Ishikawa (cell line): ENCODE data around the gene EHD4.

Source experiments
- CEBPB ChIP-seq: IDR thresholded peaks from 2 replicates; pipeline ENCODE4 v1.6.1; 2012
- CREB1 ChIP-seq: IDR thresholded peaks from 2 replicates; pipeline ENCODE4 v1.6.1; 2012; ENCODE audit warnings: low read depth
- EGR1 ChIP-seq: IDR thresholded peaks from 2 replicates; pipeline ENCODE4 v1.6.1; 2012
- EP300 ChIP-seq: IDR thresholded peaks from 2 replicates; pipeline ENCODE4 v1.6.1; 2012; ENCODE audit warnings: borderline replicate concordance
- FOXM1 ChIP-seq: IDR thresholded peaks from 2 replicates; pipeline ENCODE4 v1.6.1; 2012; ENCODE audit warnings: low read depth, borderline replicate concordance
- NFIC ChIP-seq: IDR thresholded peaks from 2 replicates; pipeline ENCODE4 v1.6.1; 2012
- RAD21 ChIP-seq: IDR thresholded peaks from 2 replicates; pipeline ENCODE4 v1.6.1; 2012; ENCODE audit warnings: low read depth
- TAF1 ChIP-seq: IDR thresholded peaks from 2 replicates; pipeline ENCODE4 v1.6.1; 2012; ENCODE audit warnings: low read depth, mild to moderate bottlenecking
- TCF12 ChIP-seq: IDR thresholded peaks from 2 replicates; pipeline ENCODE4 v1.6.1; 2012; ENCODE audit warnings: low read depth
- TEAD4 ChIP-seq: IDR thresholded peaks from 2 replicates; pipeline ENCODE4 v1.6.1; 2012
- YY1 ChIP-seq: IDR thresholded peaks from 2 replicates; pipeline ENCODE4 v1.6.1; 2012; ENCODE audit warnings: low read depth
- ZBTB7A ChIP-seq: IDR thresholded peaks from 2 replicates; pipeline ENCODE4 v1.6.1; 2012; ENCODE audit warnings: low read depth
- TF ChIP-seq, protein P1 (sequence below): IDR thresholded peaks from 2 replicates; pipeline ENCODE4 v1.6.1; 2012
- TF ChIP-seq, protein P2 (sequence below): IDR thresholded peaks from 2 replicates; pipeline ENCODE4 v1.6.1; 2012
- TF ChIP-seq, protein P3 (sequence below): IDR thresholded peaks from 2 replicates; pipeline ENCODE4 v1.6.1; 2012; ENCODE audit warnings: low read depth, mild to moderate bottlenecking

Gene EHD4

DNA sequence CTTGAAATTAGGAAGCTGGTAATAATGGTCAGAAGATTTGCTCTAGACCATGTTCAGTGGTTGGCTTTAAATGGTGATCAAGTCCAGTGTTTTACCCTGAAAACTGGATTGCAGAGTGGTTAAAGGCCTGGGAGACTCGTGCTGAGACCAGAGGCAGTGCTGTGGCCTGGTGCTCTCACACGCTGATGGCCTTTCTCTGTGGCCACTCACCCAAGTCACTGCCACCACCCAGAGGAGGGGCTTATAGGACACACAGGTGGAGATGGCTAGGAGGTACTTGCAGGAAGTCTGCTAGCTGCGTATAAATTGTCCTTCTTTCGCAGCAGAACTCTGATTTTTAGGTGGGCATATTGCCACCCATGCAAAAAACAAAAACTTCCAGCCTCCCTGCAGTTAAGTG lies 6.2 kb upstream of the EHD4 start:
- TF ChIP-seq CREB1 (no peak), RAD21 (no peak), NFIC (no peak), EP300 (no peak), FOXM1 (no peak), YY1 (no peak)
- TF ChIP-seq, protein P1, sequence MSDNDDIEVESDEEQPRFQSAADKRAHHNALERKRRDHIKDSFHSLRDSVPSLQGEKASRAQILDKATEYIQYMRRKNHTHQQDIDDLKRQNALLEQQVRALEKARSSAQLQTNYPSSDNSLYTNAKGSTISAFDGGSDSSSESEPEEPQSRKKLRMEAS: no peak

DNA sequence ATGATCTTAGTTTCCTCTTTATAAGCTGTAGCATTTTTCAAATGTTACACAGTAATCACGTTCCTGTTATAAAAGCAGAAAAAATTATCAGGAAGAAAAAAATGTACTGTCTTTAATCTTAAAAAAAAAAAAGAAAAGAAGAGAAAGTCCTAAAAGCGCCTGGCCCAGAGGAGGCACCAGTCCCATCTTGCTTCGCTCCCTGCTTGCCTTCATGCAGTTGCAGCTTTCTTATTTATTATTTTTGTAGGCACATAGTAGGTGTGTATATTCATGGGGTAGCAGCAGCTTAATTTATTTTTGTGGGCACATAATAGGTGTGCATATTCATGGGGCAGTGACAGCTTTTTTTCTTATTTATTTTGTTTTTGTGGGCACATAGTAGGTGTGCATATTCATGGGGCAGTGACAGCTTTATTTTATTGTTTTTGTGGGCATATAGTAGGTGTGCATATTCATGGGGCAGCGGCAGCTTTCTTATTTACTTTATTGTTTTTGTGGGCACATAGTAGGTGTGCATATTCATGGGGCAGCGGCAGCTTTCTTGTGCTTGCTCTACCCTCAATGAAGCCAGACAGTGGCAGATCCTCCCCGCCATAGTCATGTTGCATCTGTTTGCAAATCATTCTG lies 5.5 kb upstream of the EHD4 start:
- no peak for TF ChIP-seq RAD21
- no peak for TF ChIP-seq EP300
- TF ChIP-seq TCF12: no peak
- no peak for TF ChIP-seq CEBPB
- TF ChIP-seq, protein P2, sequence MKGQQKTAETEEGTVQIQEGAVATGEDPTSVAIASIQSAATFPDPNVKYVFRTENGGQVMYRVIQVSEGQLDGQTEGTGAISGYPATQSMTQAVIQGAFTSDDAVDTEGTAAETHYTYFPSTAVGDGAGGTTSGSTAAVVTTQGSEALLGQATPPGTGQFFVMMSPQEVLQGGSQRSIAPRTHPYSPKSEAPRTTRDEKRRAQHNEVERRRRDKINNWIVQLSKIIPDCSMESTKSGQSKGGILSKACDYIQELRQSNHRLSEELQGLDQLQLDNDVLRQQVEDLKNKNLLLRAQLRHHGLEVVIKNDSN: no peak
- TF ChIP-seq TEAD4: no peak
- no peak for TF ChIP-seq TAF1
- TF ChIP-seq CREB1: no peak
- no peak for TF ChIP-seq NFIC
- no peak for TF ChIP-seq FOXM1

DNA sequence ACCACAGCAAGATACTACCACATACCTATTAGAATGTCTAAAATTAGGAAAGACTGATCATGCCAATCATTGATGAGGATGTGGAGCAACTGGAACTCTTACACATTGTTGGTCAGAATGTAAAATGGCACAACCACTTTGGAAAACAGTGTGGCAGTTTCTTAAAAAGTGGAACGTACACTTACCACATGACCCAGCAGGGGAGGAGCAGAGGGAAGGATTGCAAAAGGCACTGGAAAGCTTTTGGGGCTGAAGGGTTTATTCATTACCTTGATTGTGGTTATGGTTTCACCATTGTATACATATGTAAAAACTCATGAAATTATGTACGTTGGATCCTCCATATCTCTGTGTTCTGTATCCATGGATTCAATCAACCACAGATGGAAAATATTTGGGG lies 3.3 kb upstream of the EHD4 start:
- TF ChIP-seq TEAD4: no peak
- no peak for TF ChIP-seq TAF1
- TF ChIP-seq YY1: no peak
- no peak for TF ChIP-seq TCF12
- TF ChIP-seq FOXM1: no peak
- TF ChIP-seq, protein P3, sequence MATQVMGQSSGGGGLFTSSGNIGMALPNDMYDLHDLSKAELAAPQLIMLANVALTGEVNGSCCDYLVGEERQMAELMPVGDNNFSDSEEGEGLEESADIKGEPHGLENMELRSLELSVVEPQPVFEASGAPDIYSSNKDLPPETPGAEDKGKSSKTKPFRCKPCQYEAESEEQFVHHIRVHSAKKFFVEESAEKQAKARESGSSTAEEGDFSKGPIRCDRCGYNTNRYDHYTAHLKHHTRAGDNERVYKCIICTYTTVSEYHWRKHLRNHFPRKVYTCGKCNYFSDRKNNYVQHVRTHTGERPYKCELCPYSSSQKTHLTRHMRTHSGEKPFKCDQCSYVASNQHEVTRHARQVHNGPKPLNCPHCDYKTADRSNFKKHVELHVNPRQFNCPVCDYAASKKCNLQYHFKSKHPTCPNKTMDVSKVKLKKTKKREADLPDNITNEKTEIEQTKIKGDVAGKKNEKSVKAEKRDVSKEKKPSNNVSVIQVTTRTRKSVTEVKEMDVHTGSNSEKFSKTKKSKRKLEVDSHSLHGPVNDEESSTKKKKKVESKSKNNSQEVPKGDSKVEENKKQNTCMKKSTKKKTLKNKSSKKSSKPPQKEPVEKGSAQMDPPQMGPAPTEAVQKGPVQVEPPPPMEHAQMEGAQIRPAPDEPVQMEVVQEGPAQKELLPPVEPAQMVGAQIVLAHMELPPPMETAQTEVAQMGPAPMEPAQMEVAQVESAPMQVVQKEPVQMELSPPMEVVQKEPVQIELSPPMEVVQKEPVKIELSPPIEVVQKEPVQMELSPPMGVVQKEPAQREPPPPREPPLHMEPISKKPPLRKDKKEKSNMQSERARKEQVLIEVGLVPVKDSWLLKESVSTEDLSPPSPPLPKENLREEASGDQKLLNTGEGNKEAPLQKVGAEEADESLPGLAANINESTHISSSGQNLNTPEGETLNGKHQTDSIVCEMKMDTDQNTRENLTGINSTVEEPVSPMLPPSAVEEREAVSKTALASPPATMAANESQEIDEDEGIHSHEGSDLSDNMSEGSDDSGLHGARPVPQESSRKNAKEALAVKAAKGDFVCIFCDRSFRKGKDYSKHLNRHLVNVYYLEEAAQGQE: no peak
- TF ChIP-seq CREB1: no peak
- TF ChIP-seq EP300: no peak
- no peak for TF ChIP-seq CEBPB
- TF ChIP-seq NFIC: no peak
- TF ChIP-seq, protein P1: no peak
- TF ChIP-seq, protein P2: no peak
- no peak for TF ChIP-seq EGR1
- TF ChIP-seq RAD21: no peak
- no peak for TF ChIP-seq ZBTB7A

DNA sequence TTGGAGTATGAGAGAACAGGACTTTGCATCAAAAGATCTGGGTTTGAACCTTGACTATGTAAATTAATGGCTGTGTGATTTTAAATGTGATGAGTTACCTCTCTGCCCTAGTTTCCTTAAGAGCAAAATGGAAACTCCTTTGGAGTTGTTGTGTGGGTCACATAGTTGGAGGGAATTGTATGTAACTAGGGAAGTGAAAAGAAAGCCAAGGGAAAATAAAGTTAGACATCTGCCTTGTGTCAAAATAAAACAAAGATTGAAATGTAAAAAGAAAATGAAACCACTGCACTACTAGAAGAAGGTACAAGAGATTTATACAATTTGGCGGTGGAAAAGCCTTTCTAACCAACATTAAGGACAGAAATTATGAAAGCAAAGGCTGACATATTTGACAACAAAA lies 1.7 kb upstream of the EHD4 start:
- TF ChIP-seq CREB1 (no peak), TCF12 (no peak), ZBTB7A (no peak), YY1 (no peak), TAF1 (no peak), FOXM1 (no peak), RAD21 (no peak), EP300 (no peak), NFIC (no peak), TEAD4 (no peak), EGR1 (no peak), CEBPB (no peak)
- TF ChIP-seq, protein P3: no peak
- TF ChIP-seq, protein P2: no peak

DNA sequence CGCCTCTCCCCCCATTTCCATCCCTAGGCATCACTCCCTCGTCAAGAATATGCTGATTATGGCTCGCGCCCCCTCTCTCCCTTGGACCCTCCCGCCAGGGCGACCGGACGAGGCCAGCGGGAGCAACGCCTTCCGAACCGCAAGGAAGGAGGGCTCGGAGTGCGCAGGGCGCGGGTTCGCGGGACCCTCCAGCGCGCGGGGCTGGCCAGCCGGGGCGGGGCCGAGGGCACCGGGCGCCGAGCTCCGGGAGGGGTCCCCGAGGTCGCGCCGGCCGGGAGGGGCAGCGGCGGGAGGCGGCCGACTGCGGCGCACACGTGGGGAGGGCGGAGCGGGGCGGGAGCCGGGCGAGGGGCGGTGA lies 483 bp downstream of the EHD4 start:
- no peak for TF ChIP-seq EGR1
- no peak for TF ChIP-seq FOXM1
- no peak for TF ChIP-seq TAF1
- no peak for TF ChIP-seq TEAD4
- TF ChIP-seq, protein P3: no peak
- TF ChIP-seq YY1: no peak
- TF ChIP-seq ZBTB7A: peak; percentile 75; the same call in 1 of the 2 replicates
- TF ChIP-seq EP300: no peak
- no peak for TF ChIP-seq RAD21
- no peak for TF ChIP-seq CREB1
- TF ChIP-seq NFIC: no peak
- TF ChIP-seq CEBPB: no peak
- TF ChIP-seq, protein P2: no peak; the same call in 1 of the 2 replicates
- TF ChIP-seq, protein P1: 0 out of 2 replicates have a peak, but pooled peaks have one; percentile 35
- TF ChIP-seq TCF12: no peak
